Sigmoid colon (tissue), 4 donors: Measurements from ENCODE around the gene LCT.

ENCODE experiments used
- CTCF ChIP-seq, 4 experiments: fragments of 450-650 bp in 3 of 4; fragments of 200-600 bp in 1 of 4; IDR thresholded peaks; one replicate each; pipeline ENCODE4 v1.5.1; 2016 to 2019; ENCODE audit warnings: antibody characterized with exemption in 4 of 4, mild to moderate bottlenecking in 3 of 4, moderate library complexity in 2 of 4
- EP300 ChIP-seq, 4 donors: sonication (generic); formaldehyde crosslinking; IDR thresholded peaks; one replicate each; pipeline ENCODE4 v1.6.1; 2017; ENCODE audit warnings: antibody characterized with exemption in 4 of 4

- TF ChIP-seq CTCF (IDR thresholded peaks at IDR 0.05) (no peak), EP300 (IDR thresholded peaks at IDR 0.05) (no peak)
Observed at GRCh38 chr2:135882415-135882814, 45.4 kb upstream of the LCT start.
